HepG2 (cell line): ENCODE data around the gene OSBPL2. TPM values are rescaled to one million over a fixed set of nuclear protein-coding genes. Genes with fewer than 3 reads are reported as not detected.

Experiments used
- FOXM1 ChIP-seq: sonication (generic); formaldehyde crosslinking; IDR thresholded peaks from 2 replicates; pipeline ENCODE4 v1.5.0; 2020; ENCODE audit warnings: missing genetic modification reagents
- HIVEP1 ChIP-seq: sonication (generic); formaldehyde crosslinking; IDR thresholded peaks from 2 replicates; pipeline ENCODE4 v1.4.0; 2020; ENCODE audit warnings: mild to moderate bottlenecking, missing genetic modification reagents
- MAFG ChIP-seq: sonication (generic); formaldehyde crosslinking; IDR thresholded peaks from 2 replicates; pipeline ENCODE4 v1.5.1; 2020; ENCODE audit warnings: mild to moderate bottlenecking, missing genetic modification reagents
- MIXL1 ChIP-seq: IDR thresholded peaks from 2 replicates; pipeline ENCODE4 v1.6.1; 2016
- MTF2 ChIP-seq: sonication (generic); formaldehyde crosslinking; IDR thresholded peaks from 2 replicates; pipeline ENCODE4 v1.5.0; 2020; ENCODE audit warnings: missing genetic modification reagents, borderline replicate concordance
- NR2F1 ChIP-seq, 2 experiments: fragments of 450-650 bp in 1 of 2; formaldehyde crosslinking in 1 of 2; IDR thresholded peaks; 2 replicates each; pipeline versions ENCODE4 v1.5.0 to v1.6.1; 2016 to 2020; ENCODE audit warnings: mild to moderate bottlenecking in 1 of 2, missing compliant biosample characterization in 1 of 2, missing genetic modification reagents in 1 of 2, moderate library complexity in 1 of 2
- PAWR ChIP-seq: sonication (generic); formaldehyde crosslinking; IDR thresholded peaks from 2 replicates; pipeline ENCODE4 v1.4.0; 2020; ENCODE audit warnings: missing genetic modification reagents, mild to moderate bottlenecking, borderline replicate concordance
- SCMH1 ChIP-seq: sonication (generic); formaldehyde crosslinking; IDR thresholded peaks from 2 replicates; pipeline ENCODE4 v1.9.0; 2021; ENCODE audit warnings: missing genetic modification reagents, mild to moderate bottlenecking, borderline replicate concordance
- SETDB1 ChIP-seq: sonication (generic); formaldehyde crosslinking; IDR thresholded peaks from 2 replicates; pipeline ENCODE4 v1.5.1; 2020; ENCODE audit warnings: missing genetic modification reagents, mild to moderate bottlenecking, borderline replicate concordance
- STAT5B ChIP-seq: sonication (generic); formaldehyde crosslinking; IDR thresholded peaks from 2 replicates; pipeline ENCODE4 v1.4.0; 2020; ENCODE audit warnings: missing genetic modification reagents
- SYNCRIP ChIP-seq: fragments of 200-400 bp; formaldehyde crosslinking; IDR thresholded peaks from 2 replicates; pipeline ENCODE4 v1.6.1; 2018; ENCODE audit warnings: mild to moderate bottlenecking, low read depth, low read length; ENCODE audit not compliant: insufficient read depth
- ZNF383 ChIP-seq: sonication (generic); formaldehyde crosslinking; IDR thresholded peaks from 2 replicates; pipeline ENCODE4 v1.4.0; 2020; ENCODE audit warnings: missing genetic modification reagents, mild to moderate bottlenecking, borderline replicate concordance
- ZNF543 ChIP-seq: sonication (generic); formaldehyde crosslinking; IDR thresholded peaks from 2 replicates; pipeline ENCODE4 v1.4.0; 2020; ENCODE audit warnings: mild to moderate bottlenecking, missing genetic modification reagents
- ZNF598 ChIP-seq: sonication (generic); formaldehyde crosslinking; IDR thresholded peaks from 2 replicates; pipeline ENCODE4 v1.5.1; 2020; ENCODE audit warnings: mild to moderate bottlenecking, missing genetic modification reagents, borderline replicate concordance
- ZNF850 ChIP-seq: sonication (generic); formaldehyde crosslinking; conservative IDR thresholded peaks from 2 replicates; pipeline ENCODE4 v1.9.0; 2021; ENCODE audit warnings: mild to moderate bottlenecking, missing genetic modification reagents
- ZNF883 ChIP-seq: sonication (generic); formaldehyde crosslinking; IDR thresholded peaks from 2 replicates; pipeline ENCODE4 v1.5.1; 2020; ENCODE audit warnings: mild to moderate bottlenecking, missing genetic modification reagents; ENCODE audit errors: not compliant biosample characterization
- polyA plus RNA-seq, 8 experiments: library from polyadenylated mRNA; depleted of rRNA in 3 of 8; stranded (reverse) in 7 of 8; unstranded in 1 of 8; fragments of >200 nt; fragmentation: Illumina TruSeq in 4 of 8; extraction: Trizol in 4 of 8; gene quantifications; 2 replicates each; pipeline versions ENCODE4 v1.2.1 to v1.2.3, GENCODE V29; 2011 to 2016; ENCODE audit warnings: low read depth in 4 of 8, missing spikeins in 1 of 8, mixed read lengths in 1 of 8; ENCODE audit not compliant: insufficient read depth in 1 of 8
- total RNA-seq, 5 experiments: library from RNA; depleted of rRNA; stranded (reverse); fragments of >200 nt; fragmentation: Illumina TruSeq; extraction: Trizol; gene quantifications; 2 replicates each; pipeline ENCODE4 v1.2.3, GENCODE V29; 2016; ENCODE audit warnings: low read depth in 1 of 5
- TF ChIP-seq, protein P1 (sequence below): sonication (generic); formaldehyde crosslinking; IDR thresholded peaks from 2 replicates; pipeline ENCODE4 v1.4.0; 2020; ENCODE audit warnings: mild to moderate bottlenecking, missing genetic modification reagents
- TF ChIP-seq, protein P2 (sequence below): sonication (generic); formaldehyde crosslinking; IDR thresholded peaks from 2 replicates; pipeline ENCODE4 v1.4.0; 2020; ENCODE audit warnings: missing genetic modification reagents
- TF ChIP-seq, protein P3 (sequence below): IDR thresholded peaks from 2 replicates; pipeline ENCODE4 v1.6.1; 2016; ENCODE audit warnings: missing compliant biosample characterization, missing genetic modification reagents, borderline replicate concordance

Gene OSBPL2
- total and polyA plus RNA-seq, 2 of the 13 experiments (the other 11 are each of a cell fraction or from before 2014, with no cell fraction given): 18.5 to 37.4 TPM

DNA sequence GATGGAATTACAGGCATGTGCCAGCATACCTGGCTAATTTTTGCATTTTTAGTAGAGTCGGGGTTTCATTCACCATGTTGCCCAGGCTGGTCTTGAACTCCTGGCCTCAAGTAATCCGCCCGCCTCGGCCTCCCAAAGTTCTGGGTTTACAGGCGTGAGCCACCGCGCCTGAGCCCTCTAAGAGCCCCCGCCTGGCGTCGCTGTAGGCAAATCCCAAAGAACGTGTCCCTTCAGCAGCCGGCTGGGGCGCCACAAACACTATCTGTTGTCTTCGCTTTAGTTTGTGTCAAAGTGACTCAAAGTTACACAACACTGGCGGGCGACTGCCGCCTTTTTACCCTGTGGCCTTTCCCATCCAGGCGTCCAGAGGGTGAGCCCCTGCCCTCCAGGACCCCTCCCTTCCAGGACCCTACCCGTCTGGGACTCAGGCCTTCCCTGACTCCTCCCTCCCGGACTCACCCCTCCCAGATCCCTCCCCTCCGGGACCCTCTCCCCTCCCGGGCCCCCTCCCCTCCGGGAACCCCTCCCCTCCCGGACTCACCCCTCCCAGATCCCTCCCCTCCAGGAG, 63.5 kb downstream of the OSBPL2 start (continued):
- TF ChIP-seq, protein P1, sequence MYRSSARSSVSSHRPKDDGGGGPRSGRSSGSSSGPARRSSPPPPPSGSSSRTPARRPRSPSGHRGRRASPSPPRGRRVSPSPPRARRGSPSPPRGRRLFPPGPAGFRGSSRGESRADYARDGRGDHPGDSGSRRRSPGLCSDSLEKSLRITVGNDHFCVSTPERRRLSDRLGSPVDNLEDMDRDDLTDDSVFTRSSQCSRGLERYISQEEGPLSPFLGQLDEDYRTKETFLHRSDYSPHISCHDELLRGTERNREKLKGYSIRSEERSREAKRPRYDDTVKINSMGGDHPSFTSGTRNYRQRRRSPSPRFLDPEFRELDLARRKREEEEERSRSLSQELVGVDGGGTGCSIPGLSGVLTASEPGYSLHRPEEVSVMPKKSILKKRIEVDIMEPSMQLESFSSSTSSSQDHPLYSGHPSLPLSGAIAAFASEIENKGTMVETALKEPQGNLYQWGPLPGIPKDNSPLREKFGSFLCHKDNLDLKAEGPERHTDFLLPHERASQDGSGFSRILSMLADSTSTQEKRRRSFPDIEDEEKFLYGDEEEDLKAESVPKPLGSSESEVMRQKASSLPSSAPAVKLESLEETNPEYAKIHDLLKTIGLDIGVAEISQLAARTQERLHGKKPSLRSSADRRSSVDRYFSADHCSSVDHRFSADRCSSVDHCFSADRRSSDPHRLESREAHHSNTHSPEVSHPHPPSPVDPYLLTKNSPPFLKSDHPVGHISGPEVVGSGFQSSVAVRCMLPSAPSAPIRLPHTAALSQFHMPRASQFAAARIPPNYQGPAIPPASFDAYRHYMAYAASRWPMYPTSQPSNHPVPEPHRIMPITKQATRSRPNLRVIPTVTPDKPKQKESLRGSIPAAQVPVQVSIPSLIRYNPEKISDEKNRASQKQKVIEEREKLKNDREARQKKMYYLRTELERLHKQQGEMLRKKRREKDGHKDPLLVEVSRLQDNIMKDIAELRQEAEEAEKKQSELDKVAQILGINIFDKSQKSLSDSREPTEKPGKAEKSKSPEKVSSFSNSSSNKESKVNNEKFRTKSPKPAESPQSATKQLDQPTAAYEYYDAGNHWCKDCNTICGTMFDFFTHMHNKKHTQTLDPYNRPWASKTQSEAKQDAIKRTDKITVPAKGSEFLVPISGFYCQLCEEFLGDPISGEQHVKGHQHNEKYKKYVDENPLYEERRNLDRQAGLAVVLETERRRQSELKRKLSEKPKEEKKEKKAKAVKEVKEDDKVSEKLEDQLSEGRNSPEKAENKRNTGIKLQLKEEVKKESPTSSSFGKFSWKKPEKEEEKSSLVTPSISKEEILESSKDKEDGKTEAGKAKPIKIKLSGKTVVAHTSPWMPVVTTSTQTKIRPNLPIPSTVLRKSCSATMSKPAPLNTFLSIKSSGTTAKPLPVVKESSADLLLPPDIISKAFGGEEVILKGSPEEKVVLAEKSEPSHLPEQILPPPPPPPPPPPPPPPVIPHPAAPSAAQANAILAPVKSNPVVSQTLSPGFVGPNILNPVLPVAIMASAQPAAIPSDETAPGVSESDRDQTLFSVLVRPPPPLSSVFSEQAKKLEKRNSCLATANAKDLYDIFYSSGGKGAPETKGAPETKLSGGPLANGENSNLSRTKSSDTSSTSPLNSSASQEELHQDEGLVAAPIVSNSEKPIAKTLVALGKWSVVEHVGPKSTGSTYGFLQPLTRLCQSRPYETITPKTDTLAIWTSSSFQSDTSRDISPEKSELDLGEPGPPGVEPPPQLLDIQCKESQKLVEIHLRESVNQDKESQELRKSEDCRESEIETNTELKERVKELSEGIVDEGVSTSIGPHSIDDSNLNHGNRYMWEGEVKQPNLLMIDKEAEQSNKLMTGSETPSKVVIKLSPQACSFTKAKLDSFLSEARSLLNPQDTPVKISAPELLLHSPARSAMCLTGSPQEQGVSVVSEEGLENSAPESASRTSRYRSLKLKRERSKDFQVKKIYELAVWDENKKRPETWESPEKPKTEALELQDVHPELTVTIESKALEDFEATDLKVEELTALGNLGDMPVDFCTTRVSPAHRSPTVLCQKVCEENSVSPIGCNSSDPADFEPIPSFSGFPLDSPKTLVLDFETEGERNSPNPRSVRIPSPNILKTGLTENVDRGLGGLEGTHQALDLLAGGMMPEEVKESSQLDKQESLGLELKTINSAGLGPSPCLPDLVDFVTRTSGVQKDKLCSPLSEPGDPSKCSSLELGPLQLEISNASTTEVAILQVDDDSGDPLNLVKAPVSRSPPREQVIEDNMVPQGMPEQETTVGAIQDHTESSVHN (CRISPR knock-in tag): peak; percentile 93; the same call in 1 of the 2 replicates
- TF ChIP-seq ZNF543 (CRISPR knock-in tag) (peak; percentile 96), ZNF883 (CRISPR knock-in tag) (peak; percentile 58), HIVEP1 (CRISPR knock-in tag) (peak; percentile 76), ZNF598 (peak; percentile 70; the same call in 1 of the 2 replicates), NR2F1 (CRISPR knock-in tag; IDR thresholded peaks at IDR 0.05) (peak; percentile 31 to 60; a peak in 2 of 4 replicates), ZNF850 (CRISPR knock-in tag) (no peak; the same call in 1 of the 2 replicates), SETDB1 (CRISPR knock-in tag) (0 out of 2 replicates have a peak, but pooled peaks have one; percentile 20), ZNF383 (CRISPR knock-in tag) (0 out of 2 replicates have a peak, but pooled peaks have one; percentile 34), FOXM1 (CRISPR knock-in tag) (peak; percentile 38; the same call in 1 of the 2 replicates), SCMH1 (CRISPR knock-in tag) (no peak), PAWR (peak; percentile 92; the same call in 1 of the 2 replicates), MTF2 (no peak), MAFG (CRISPR knock-in tag) (no peak), STAT5B (0 out of 2 replicates have a peak, but pooled peaks have one; percentile 26), SYNCRIP (no peak), MIXL1 (CRISPR knock-in tag) (peak; percentile 89)
- TF ChIP-seq, protein P2, sequence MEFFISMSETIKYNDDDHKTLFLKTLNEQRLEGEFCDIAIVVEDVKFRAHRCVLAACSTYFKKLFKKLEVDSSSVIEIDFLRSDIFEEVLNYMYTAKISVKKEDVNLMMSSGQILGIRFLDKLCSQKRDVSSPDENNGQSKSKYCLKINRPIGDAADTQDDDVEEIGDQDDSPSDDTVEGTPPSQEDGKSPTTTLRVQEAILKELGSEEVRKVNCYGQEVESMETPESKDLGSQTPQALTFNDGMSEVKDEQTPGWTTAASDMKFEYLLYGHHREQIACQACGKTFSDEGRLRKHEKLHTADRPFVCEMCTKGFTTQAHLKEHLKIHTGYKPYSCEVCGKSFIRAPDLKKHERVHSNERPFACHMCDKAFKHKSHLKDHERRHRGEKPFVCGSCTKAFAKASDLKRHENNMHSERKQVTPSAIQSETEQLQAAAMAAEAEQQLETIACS (CRISPR knock-in tag): 0 out of 2 replicates have a peak, but pooled peaks have one; percentile 12
- TF ChIP-seq, protein P3, sequence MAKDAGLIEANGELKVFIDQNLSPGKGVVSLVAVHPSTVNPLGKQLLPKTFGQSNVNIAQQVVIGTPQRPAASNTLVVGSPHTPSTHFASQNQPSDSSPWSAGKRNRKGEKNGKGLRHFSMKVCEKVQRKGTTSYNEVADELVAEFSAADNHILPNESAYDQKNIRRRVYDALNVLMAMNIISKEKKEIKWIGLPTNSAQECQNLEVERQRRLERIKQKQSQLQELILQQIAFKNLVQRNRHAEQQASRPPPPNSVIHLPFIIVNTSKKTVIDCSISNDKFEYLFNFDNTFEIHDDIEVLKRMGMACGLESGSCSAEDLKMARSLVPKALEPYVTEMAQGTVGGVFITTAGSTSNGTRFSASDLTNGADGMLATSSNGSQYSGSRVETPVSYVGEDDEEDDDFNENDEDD (CRISPR knock-in tag): peak; percentile 93
